Transverse colon (tissue), 4 donors: ENCODE measurements around the gene SACM1L. TPM values are rescaled to one million over a fixed set of nuclear protein-coding genes. Genes with fewer than 3 reads are reported as not detected.
"Not testable (repeated sequence)": the region's sequence is repeated elsewhere in the genome, so short reads cannot be mapped to it uniquely, and the experiment has no call there.

ENCODE experiments used
- DNase-seq: peaks from one replicate; pipeline ENCODE4 v3.0.0-alpha.2; 2019
- H3K27ac ChIP-seq, 4 donors: fragments of 200-600 bp; sonication (generic); 2 replicates each; pipeline ENCODE4 v1.5.1; 2016 to 2018; ENCODE audit warnings: inconsistent platforms in 4 of 4
- H3K27me3 ChIP-seq: fragments of 200-600 bp; sonication (generic); 2 replicates; pipeline ENCODE4 v1.5.1; 2017; ENCODE audit warnings: inconsistent platforms
- H3K36me3 ChIP-seq, 4 donors: fragments of 200-600 bp; sonication (generic); 2 replicates each; pipeline ENCODE4 v1.5.1; 2017 to 2019; ENCODE audit warnings: inconsistent platforms in 4 of 4
- H3K4me1 ChIP-seq, 4 donors: fragments of 200-600 bp; sonication (generic); 2 replicates each; pipeline ENCODE4 v1.5.1; 2017 to 2020; ENCODE audit warnings: inconsistent platforms in 4 of 4
- H3K4me3 ChIP-seq, 4 donors: fragments of 200-600 bp; sonication (generic); 1 replicate in 1 of 4; 2 replicates in 3 of 4; pipeline versions ENCODE4 v1.5.1 to v1.6.1; 2017 to 2019; ENCODE audit warnings: inconsistent platforms in 4 of 4
- H3K9me3 ChIP-seq, 2 donors: fragments of 200-600 bp; sonication (generic); 2 replicates each; pipeline ENCODE4 v1.5.1; 2017 to 2019; ENCODE audit warnings: inconsistent platforms in 2 of 2
- CTCF ChIP-seq, 5 experiments: fragments of 200-600 bp in 3 of 5; fragments of 450-650 bp in 2 of 5; sonication (generic) in 3 of 5; IDR thresholded peaks; 1 replicate in 2 of 5; 2 replicates in 3 of 5; pipeline ENCODE4 v1.5.1; 2016 to 2017; ENCODE audit warnings: antibody characterized with exemption in 5 of 5, inconsistent platforms in 3 of 5, mild to moderate bottlenecking in 2 of 5, moderate library complexity in 1 of 5
- EP300 ChIP-seq: sonication (generic); formaldehyde crosslinking; IDR thresholded peaks from one replicate; pipeline ENCODE4 v1.6.1; 2017; ENCODE audit warnings: antibody characterized with exemption, low read depth
- POLR2A ChIP-seq: fragments of 450-650 bp; IDR thresholded peaks from one replicate; pipeline ENCODE4 v1.6.1; 2016; ENCODE audit warnings: antibody characterized with exemption, mild to moderate bottlenecking, moderate library complexity
- POLR2AphosphoS5 ChIP-seq, 3 donors: sonication (generic); formaldehyde crosslinking; IDR thresholded peaks; one replicate each; pipeline ENCODE4 v1.6.1; 2016; ENCODE audit warnings: antibody characterized with exemption in 3 of 3
- WGBS, 2 donors: methylation state at CpG; one replicate each; pipeline ENCODE4 v1.1.5; 2018; ENCODE audit warnings: low coverage in 1 of 2; 5-methylcytosine and 5-hydroxymethylcytosine counted together
- in situ Hi-C, 4 donors: fragments of 200-750 bp; cut with MboI; loops; one replicate each; pipeline versions ENCODE4 v1.15.0 to v1.15.1; 2017; ENCODE audit warnings: low sequenced_read_pairs in 3 of 4, low pct_ligation_motif_present in 1 of 4, low pct_unique_long_range_greater_than_20kb in 1 of 4
- intact Hi-C: fragments of 100-400 bp; cut with DNase I; formaldehyde crosslinking; loops from one replicate; pipeline ENCODE4 v1.15.1; 2023; ENCODE audit warnings: low total_unique reads
- total RNA-seq, 4 donors: library from RNA; depleted of rRNA; stranded (reverse); fragments of >200 nt; gene quantifications; one replicate each; pipeline ENCODE4 v1.1.0, GENCODE V29; 2016

The SACM1L gene
- total RNA-seq, 4 donors from 2014 or later: 8.6 to 71.9 (median 53.8) TPM

DNA sequence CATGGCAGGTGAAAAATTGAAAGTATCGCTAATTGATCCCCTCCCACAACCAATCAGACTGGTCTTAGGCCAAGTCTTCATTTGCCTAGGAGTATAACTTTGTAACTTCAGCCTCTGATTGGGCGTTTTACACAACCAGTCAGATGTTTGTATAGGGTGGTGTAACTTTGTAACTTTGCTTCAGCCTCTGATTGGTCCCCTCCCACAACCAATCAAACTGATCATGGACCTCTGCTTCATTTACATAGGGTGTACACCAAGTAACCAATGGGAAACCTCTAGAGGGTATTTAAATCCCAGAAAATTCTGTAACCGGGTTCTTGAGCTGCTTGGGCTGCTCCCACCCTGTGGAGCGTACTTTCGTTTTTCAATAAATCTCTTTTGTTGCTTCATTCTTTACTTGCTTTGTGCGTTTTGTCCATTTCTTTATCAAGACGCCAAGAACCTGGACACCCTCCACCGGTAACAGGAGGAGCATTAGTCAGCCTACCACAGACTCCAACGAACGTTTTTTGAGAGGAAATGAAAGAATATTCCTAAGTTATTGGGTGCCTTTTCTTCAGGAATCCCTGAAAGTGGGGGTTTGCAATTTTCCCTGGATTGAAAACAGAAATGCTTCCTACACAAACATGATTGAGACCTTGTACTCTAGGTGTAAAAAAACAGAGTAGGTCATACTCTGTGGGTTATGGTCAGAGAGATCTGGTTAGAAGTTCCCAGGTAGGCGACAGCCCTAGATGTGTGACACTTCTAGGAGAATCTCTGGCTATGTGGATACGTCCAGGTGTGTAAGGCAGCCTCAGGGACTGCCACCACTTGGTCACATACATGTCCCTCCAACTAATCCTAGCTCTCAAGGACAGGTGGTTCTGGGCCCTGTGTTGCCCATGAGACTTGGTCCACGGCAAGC lies 5.5 kb upstream of the SACM1L start:
- H3K4me3 ChIP-seq: no peak overlapping the region
- H3K4me1 ChIP-seq: peaks cover 0 to 12% (median 4%) of the 10 kb centered on the region in 4 donors
- WGBS, 2 donors: 79 to 87% methylated on average over 10 to 13 of the region's 13 CpGs
- H3K9me3 ChIP-seq: no peaks in the 10 kb centered on the region
- in situ Hi-C loops: no loop called here
- H3K36me3 ChIP-seq: no peaks in the 10 kb centered on the region
- no peak for TF ChIP-seq CTCF (IDR thresholded peaks at IDR 0.05)
- TF ChIP-seq POLR2AphosphoS5 (IDR thresholded peaks at IDR 0.05): no peak
- no peak for TF ChIP-seq POLR2A
- no peak for TF ChIP-seq EP300
- H3K27ac ChIP-seq: no peak overlapping the region
- H3K27me3 ChIP-seq: no peaks in the 10 kb centered on the region
- no peak for DNase-seq
- intact Hi-C loops: no loop called here

DNA sequence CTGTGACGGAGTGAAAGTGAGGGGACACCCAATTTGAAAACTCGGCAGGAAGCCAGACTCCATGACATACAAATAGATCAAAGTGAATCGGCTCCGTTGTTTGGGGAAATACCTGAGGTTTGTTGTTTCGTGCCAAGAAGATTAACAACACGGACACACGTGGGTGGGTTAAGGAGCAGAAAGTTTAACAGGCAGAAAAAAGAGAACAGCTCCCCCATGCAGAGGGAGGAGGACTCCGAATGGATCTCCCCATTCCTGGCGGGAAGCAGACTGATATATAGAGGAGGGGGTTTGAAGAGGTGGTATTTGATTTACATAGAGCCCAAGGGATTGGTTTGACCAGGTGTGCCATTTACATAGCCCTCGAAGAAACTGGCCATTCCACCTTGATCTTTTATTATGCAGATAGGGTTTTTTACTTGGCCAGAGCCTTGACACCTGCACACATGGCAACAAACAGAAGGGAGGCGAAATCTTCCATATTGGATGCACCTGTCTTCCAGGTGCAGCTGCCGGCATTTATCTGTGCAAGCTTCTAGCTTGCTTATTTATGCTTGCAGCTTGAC lies 4.8 kb upstream of the SACM1L start:
- WGBS, 2 donors: 51 to 64% methylated on average over 7 to 12 of the region's 12 CpGs
- intact Hi-C loops: no loop called here
- in situ Hi-C loops: no loop called here
- Histone ChIP-seq H3K4me1 (peaks cover 0 to 12% (median 4%) of the 10 kb centered on the region in 4 donors), H3K27ac (no peak overlapping the region), H3K27me3 (no peaks in the 10 kb centered on the region), H3K9me3 (no peaks in the 10 kb centered on the region), H3K4me3 (no peak overlapping the region), H3K36me3 (no peaks in the 10 kb centered on the region)
- DNase-seq: no peak
- TF ChIP-seq EP300: no peak
- no peak for TF ChIP-seq POLR2A
- no peak for TF ChIP-seq CTCF (IDR thresholded peaks at IDR 0.05)

- H3K9me3 ChIP-seq, in situ Hi-C loops, H3K27ac ChIP-seq, H3K36me3 ChIP-seq, intact Hi-C loops, H3K4me3 ChIP-seq, H3K27me3 ChIP-seq, DNase-seq: not testable (repeated sequence)
- H3K4me1 ChIP-seq: peaks cover 4 to 21% (median 12%) of the 10 kb centered on the region in 4 donors
- 65% methylated on average over 4 of the region's 4 CpGs; no CpG with 5 or more reads in 1 of the 2 donors for WGBS, 2 donors
Observed at GRCh38 chr3:45685722-45686121, 3.5 kb upstream of the SACM1L start.

DNA sequence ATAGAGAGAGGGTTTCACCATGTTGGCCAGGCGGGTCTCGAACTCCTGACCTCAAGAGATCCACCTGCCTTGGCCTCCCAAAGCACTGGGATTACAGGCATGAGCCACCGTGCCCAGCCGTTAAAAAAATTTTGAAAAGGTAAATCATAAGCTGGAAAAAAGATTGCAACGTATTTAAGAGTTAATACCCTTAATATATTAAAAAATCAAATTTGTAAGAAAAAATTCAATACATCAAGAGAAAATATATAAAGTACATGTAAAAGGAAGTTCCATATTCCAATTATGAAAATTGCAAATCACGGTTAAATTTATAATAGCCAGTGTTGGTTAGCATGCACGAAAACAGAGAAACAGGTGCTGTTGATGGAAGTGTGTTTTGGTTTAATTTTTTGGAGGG lies 2.3 kb upstream of the SACM1L start:
- 82 to 88% methylated on average over 7 of the region's 7 CpGs for whole genome bisulfite sequencing, 2 donors
- DNase-seq: no peak
- H3K4me3 ChIP-seq: no peak overlapping the region
- H3K27ac ChIP-seq: no peak overlapping the region
- in situ Hi-C loops: no loop called here
- no peaks in the 10 kb centered on the region for H3K36me3 ChIP-seq
- intact Hi-C loops: no loop called here
- no peaks in the 10 kb centered on the region for H3K27me3 ChIP-seq
- H3K9me3 ChIP-seq: no peaks in the 10 kb centered on the region
- peaks cover 13 to 32% (median 24%) of the 10 kb centered on the region in 4 donors for H3K4me1 ChIP-seq
- TF ChIP-seq POLR2A (no peak), CTCF (IDR thresholded peaks at IDR 0.05) (no peak), EP300 (no peak), POLR2AphosphoS5 (IDR thresholded peaks at IDR 0.05) (no peak)
